LNCAP (cell line): ENCODE results near the gene USP12.

Experiments
- TF ChIP-seq, protein P1 (sequence below): fragments of 450-650 bp; IDR thresholded peaks from 2 replicates; pipeline ENCODE4 v1.5.1; 2017; ENCODE audit warnings: mild to moderate bottlenecking

USP12 gene

DNA sequence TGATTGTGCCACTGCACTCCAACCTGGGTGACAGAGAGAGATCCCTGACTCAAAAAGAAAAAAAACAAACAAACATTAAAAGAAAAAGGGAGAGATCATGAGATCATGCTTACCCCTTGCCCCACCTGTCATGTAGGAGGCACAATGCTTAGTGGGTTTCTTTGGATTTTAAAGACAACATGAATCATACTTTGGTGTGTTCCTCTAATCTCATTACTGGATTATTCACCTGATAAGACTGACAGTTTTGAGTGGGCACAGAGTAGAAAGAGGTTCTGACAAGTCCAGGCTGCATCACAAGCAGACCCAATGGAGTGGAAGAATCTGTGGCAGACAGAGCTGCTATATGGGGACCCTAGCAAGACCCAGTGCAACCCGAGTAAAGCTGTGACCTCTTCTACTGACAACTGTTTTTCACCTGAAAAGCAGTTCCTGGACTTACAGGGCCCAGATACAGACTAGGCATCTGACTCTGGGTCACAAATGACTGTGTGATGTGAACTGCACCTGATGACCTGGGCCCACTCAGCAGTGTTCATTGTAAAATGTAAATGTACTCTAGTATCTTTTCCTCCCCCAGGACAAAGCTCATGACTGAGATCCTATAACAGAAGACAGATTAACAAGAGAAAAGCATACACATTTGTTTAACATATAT lies 28.9 kb upstream of the USP12 start:
- TF ChIP-seq, protein P1, sequence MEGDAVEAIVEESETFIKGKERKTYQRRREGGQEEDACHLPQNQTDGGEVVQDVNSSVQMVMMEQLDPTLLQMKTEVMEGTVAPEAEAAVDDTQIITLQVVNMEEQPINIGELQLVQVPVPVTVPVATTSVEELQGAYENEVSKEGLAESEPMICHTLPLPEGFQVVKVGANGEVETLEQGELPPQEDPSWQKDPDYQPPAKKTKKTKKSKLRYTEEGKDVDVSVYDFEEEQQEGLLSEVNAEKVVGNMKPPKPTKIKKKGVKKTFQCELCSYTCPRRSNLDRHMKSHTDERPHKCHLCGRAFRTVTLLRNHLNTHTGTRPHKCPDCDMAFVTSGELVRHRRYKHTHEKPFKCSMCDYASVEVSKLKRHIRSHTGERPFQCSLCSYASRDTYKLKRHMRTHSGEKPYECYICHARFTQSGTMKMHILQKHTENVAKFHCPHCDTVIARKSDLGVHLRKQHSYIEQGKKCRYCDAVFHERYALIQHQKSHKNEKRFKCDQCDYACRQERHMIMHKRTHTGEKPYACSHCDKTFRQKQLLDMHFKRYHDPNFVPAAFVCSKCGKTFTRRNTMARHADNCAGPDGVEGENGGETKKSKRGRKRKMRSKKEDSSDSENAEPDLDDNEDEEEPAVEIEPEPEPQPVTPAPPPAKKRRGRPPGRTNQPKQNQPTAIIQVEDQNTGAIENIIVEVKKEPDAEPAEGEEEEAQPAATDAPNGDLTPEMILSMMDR = no peak

DNA sequence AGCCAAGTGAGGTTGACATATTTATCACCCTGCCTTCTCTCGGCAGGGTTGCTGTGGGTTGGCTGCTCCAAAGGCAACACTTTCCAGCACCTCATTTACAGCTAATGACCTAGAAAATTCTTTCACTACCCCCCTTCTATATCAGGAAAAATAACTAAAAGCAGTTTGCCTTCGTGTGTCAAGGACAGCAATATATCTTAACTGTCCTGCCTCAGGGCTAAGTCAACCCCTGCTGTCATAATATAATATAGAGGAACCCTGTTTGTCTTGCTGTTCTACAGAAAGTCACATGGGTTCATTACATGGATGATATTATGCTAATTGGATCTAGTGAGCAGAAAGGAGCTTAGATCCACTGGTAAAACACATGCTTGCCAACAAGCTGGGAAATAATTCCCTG lies 28.1 kb upstream of the USP12 start:
- TF ChIP-seq, protein P1 = no peak

DNA sequence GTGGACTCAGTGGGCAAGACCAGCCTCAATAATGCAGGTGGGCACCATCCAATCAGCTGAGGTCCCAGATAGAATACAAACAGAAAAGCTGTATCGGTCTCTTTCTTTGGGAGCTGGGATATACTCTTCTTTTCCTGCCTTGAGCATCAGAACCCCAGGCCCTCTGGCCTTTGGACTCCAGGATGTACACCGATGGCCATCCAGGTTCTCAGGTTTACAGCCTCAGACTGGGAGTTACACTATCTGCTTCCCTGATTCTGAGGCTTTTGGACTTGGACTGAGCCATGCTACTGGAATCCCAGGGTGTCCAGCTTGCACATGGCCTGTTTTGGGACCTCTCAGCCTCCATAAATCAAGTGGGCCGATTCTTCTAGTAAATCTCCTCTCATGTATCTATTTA lies 27.6 kb upstream of the USP12 start:
- TF ChIP-seq, protein P1 = no peak

DNA sequence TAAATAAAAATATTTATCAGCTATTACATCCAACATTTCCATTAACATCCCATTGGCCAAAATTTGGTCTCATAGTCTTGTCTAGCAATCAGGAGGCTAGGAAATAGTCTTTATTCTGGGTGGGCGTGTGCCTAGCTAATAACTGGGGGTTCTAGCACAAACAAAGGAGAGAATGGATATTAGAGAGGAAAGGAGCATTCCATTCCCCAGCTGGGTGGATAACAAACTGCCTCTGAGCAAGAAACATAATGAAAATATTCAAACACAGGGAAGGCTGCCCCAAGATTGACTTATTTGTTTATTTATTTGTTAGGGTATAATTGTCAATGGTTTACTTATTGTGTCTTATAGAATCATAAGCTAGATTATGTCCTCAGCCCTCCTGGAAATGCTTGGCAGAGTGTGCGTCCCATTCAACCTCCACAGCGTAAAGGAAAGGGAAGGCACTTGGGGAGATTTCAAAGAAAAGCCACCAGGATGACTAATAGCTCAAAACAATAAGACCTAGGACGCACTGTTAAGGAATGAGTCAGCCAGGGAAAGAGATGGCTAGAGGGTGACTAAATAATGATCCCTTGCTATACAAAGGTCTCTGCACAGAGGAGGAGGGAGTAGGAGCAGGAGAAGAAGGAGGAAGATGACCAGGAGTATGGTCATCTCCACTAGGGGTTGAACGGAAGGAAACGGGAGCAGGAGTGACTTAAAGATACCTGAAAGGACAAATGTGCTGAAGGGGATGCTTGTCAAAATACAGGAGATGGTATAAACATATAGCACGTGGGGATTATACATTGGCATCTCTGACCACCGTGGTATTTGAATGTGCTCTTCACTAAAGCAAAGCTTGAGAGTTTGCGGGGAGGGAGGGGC lies 23.5 kb upstream of the USP12 start:
- TF ChIP-seq, protein P1 = no peak

DNA sequence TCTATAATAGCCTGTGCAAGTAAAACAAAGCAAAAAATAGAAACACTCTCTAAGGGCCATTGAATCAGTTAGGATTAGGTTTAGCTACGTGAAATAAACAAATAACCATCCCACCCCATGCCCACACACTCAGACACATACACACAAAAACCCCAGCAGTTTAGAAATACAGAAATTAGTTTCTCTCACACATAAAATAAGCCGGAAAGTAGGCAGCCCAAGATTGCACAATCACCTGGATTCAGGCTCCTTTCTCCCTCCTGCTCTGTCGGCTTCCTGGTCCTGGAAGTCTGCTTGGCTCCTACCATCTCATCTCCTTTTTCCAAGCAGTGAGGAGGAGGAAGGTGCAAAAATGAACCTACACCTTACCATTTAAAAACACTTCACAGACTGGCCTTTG lies 22.6 kb upstream of the USP12 start:
- TF ChIP-seq, protein P1 = no peak

DNA sequence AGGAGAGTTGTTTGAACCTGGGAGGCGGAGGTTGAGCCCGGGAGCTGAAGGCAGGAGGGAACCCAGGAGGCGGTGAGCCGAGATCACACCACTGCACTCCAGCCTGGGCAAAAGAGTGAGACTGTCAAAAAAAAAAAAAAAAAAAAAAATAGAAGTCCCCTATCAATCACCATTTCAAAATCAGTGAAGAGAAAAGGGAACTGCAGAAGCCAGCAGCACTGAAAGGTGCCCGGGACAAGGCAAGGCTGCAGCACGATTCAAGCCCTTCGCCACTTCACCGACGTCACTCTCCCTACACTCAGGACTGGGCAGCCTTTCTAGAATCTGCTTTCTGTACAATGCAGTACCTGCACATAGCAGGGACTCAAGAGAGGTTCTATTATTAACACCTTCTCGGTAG lies 21.9 kb upstream of the USP12 start:
- TF ChIP-seq, protein P1 = no peak

DNA sequence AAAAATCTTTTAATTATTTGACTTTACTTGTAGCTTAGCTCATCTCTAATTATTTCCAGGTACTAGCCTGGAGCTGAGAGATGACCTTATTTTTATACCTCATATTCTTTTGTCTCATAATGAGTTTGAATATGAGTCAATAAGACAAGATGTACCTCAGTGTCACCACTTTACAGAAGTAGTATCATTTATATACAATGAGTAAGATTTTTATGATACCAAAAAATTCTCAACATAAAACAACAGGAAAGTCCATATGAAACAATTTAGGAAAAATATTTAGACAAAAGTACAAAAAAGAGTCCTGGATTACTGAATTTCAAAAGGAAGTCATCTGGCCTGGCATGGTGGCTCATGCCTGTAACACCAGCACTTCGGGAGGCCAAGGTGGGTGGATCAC lies 21.4 kb upstream of the USP12 start:
- TF ChIP-seq, protein P1 = no peak
